HCT116 (cell line): Measurements from ENCODE around the gene ARL6IP6. TPM values are rescaled to one million over a fixed set of nuclear protein-coding genes. Genes with fewer than 3 reads are reported as not detected.

Source experiments
- ATAC-seq: fragments of 200-7000 bp; cut with Tn5 transposase; 2 replicates; pipeline ENCODE4 v1.9.1; 2020; ENCODE audit warnings: mild to moderate bottlenecking, moderate library complexity
- BruUV-seq: library from RNA; stranded (reverse); fragments of 400-500 nt; replicated peaks from 2 replicates; lab custom pipeline; 2021; lab: Mats Ljungman, UMichigan
- CTCF ChIA-PET: fragments of 300-600 bp; sonication (Branson Sonifier 250); formaldehyde crosslinking; loops from one replicate; lab custom pipeline; 2021; ENCODE audit warnings: antibody characterized with exemption; lab: Charles Lee
- POLR2A ChIA-PET: fragments of 300-600, 350-600 bp; sonication (Branson Sonifier 250); formaldehyde crosslinking; loops from one replicate; lab custom pipeline; 2021; ENCODE audit warnings: antibody characterized with exemption; lab: Charles Lee
- RAD21 ChIA-PET, 2 experiments: fragments of 300-600 bp; sonication (Branson Sonifier 250); formaldehyde crosslinking; loops; one replicate each; lab custom pipeline; 2023; ENCODE audit warnings: low total read pairs in 2 of 2; ENCODE audit not compliant: uncharacterized antibody in 2 of 2, unreplicated experiment in 2 of 2, low non-redundant PET in 1 of 2; lab: Charles Lee
- DNase-seq: peaks from one replicate; pipeline ENCODE4 v3.0.0-alpha.2; 2010; ENCODE audit warnings: low read depth, low spot score
- H2AFZ ChIP-seq: fragments of 200-600 bp; shearing (Covaris generic), sonication (generic); 2 replicates; pipeline ENCODE4 v1.6.1; 2017; ENCODE audit warnings: low read depth, mixed run types, mixed read lengths, antibody characterized with exemption, low read length; ENCODE audit not compliant: poor library complexity, severe bottlenecking
- H3K27ac ChIP-seq: 2 replicates; pipeline ENCODE4 v1.5.1; 2012; ENCODE audit warnings: low read depth, low read length
- H3K27me3 ChIP-seq: fragments of 200-600 bp; sonication (generic); 2 replicates; pipeline ENCODE4 v1.6.1; 2016; ENCODE audit warnings: mixed run types, low read length, mixed read lengths; ENCODE audit not compliant: insufficient read depth
- H3K36me3 ChIP-seq, 2 experiments: fragments of 200-500 bp in 1 of 2; fragments of 200-600 bp in 1 of 2; sonication (Bioruptor generic) in 1 of 2; sonication (generic) in 1 of 2; 2 replicates each; pipeline versions ENCODE4 v1.5.1 to v1.6.1; 2014 to 2016; ENCODE audit warnings: low read length in 2 of 2, inconsistent platforms in 1 of 2, mixed read lengths in 1 of 2, mixed run types in 1 of 2; ENCODE audit not compliant: insufficient read depth in 2 of 2, control insufficient read depth in 1 of 2
- H3K4me1 ChIP-seq, 2 experiments: fragments of 200-600 bp in 1 of 2; sonication (generic) in 1 of 2; 2 replicates each; pipeline versions ENCODE4 v1.5.1 to v1.6.1; 2012 to 2017; ENCODE audit warnings: low read length in 2 of 2, inconsistent platforms in 1 of 2, mild to moderate bottlenecking in 1 of 2, mixed read lengths in 1 of 2, mixed run types in 1 of 2, moderate library complexity in 1 of 2; ENCODE audit not compliant: insufficient read depth in 2 of 2, control insufficient read depth in 1 of 2
- H3K4me2 ChIP-seq: fragments of 200-600 bp; sonication (generic); 2 replicates; pipeline ENCODE4 v1.6.1; 2017; ENCODE audit warnings: mixed run types, low read length, mixed read lengths
- H3K4me3 ChIP-seq, 2 experiments: fragments of 200-600 bp in 1 of 2; sonication (generic) in 1 of 2; replicated peaks in 1 of 2; 2 replicates each; pipeline ENCODE4 v1.5.1; 2011 to 2016; ENCODE audit warnings: low read length in 2 of 2, control low read depth in 1 of 2, low read depth in 1 of 2, mild to moderate bottlenecking in 1 of 2, mixed read lengths in 1 of 2, mixed run types in 1 of 2
- H3K79me2 ChIP-seq: fragments of 200-600 bp; sonication (generic); 2 replicates; pipeline ENCODE4 v1.6.1; 2017; ENCODE audit warnings: mild to moderate bottlenecking, mixed run types, low read length, moderate library complexity, mixed read lengths; ENCODE audit not compliant: insufficient read depth
- H3K9ac ChIP-seq: fragments of 200-600 bp; sonication (generic); 2 replicates; pipeline ENCODE4 v1.6.1; 2016; ENCODE audit warnings: low read length, mixed read lengths
- H3K9me2 ChIP-seq: fragments of 200-600 bp; sonication (generic), shearing (Covaris generic); 2 replicates; pipeline ENCODE4 v1.6.1; 2017; ENCODE audit warnings: mixed run types, mild to moderate bottlenecking, moderate library complexity; ENCODE audit not compliant: insufficient read depth
- H3K9me3 ChIP-seq, 2 experiments: fragments of 200-500 bp in 1 of 2; fragments of 200-600 bp in 1 of 2; sonication (Bioruptor generic) in 1 of 2; sonication (generic) in 1 of 2; 2 replicates each; pipeline ENCODE4 v1.6.1; 2014 to 2017; ENCODE audit warnings: low read length in 2 of 2, mixed read lengths in 2 of 2, inconsistent platforms in 1 of 2, low read depth in 1 of 2, mild to moderate bottlenecking in 1 of 2, mixed run types in 1 of 2, moderate library complexity in 1 of 2; ENCODE audit not compliant: control insufficient read depth in 1 of 2, insufficient read depth in 1 of 2
- H4K20me1 ChIP-seq: fragments of 200-600 bp; sonication (generic), shearing (Covaris generic); 2 replicates; pipeline ENCODE4 v1.6.1; 2017; ENCODE audit warnings: mixed run types, mild to moderate bottlenecking, moderate library complexity; ENCODE audit not compliant: insufficient read depth
- ATF3 ChIP-seq: IDR thresholded peaks from 2 replicates; pipeline ENCODE4 v1.6.1; 2012
- CBX3 ChIP-seq: IDR thresholded peaks from 2 replicates; pipeline ENCODE4 v1.6.1; 2012; ENCODE audit warnings: low read depth
- CTCF ChIP-seq, 3 experiments: fragments of 200-600 bp in 1 of 3; sonication (generic) in 1 of 3; IDR thresholded peaks in 2 of 3; conservative IDR thresholded peaks in 1 of 3; 2 replicates each; pipeline ENCODE4 v1.5.1; 2012 to 2017; ENCODE audit warnings: low read depth in 2 of 3, low read length in 2 of 3, antibody characterized with exemption in 1 of 3, borderline replicate concordance in 1 of 3, control low read depth in 1 of 3, mild to moderate bottlenecking in 1 of 3, mixed read lengths in 1 of 3, mixed run types in 1 of 3, moderate library complexity in 1 of 3; ENCODE audit not compliant: insufficient read depth in 1 of 3
- EGR1 ChIP-seq: IDR thresholded peaks from 2 replicates; pipeline ENCODE4 v1.6.1; 2012; ENCODE audit warnings: low read depth
- EZH2 ChIP-seq: fragments of 200-600 bp; sonication (generic); IDR thresholded peaks from 2 replicates; pipeline ENCODE4 v1.6.1; 2017; ENCODE audit warnings: antibody characterized with exemption, mixed run types
- FOSL1 ChIP-seq: IDR thresholded peaks from 2 replicates; pipeline ENCODE4 v1.6.1; 2012; ENCODE audit warnings: low read depth
- MAX ChIP-seq: IDR thresholded peaks from 2 replicates; pipeline ENCODE4 v1.6.1; 2012
- POLR2A ChIP-seq: IDR thresholded peaks from 2 replicates; pipeline ENCODE4 v1.7.0; 2011; ENCODE audit warnings: borderline replicate concordance; ENCODE audit not compliant: insufficient read depth, insufficient read length; ENCODE audit errors: extremely low read depth
- POLR2AphosphoS5 ChIP-seq: IDR thresholded peaks from 2 replicates; pipeline ENCODE4 v1.6.1; 2011; ENCODE audit warnings: mild to moderate bottlenecking, low read depth, low read length, moderate library complexity
- RAD21 ChIP-seq: IDR thresholded peaks from 2 replicates; pipeline ENCODE4 v1.6.1; 2012; ENCODE audit warnings: low read depth, mild to moderate bottlenecking
- SIN3A ChIP-seq: IDR thresholded peaks from 2 replicates; pipeline ENCODE4 v1.6.1; 2012; ENCODE audit warnings: low read depth
- SP1 ChIP-seq: IDR thresholded peaks from 2 replicates; pipeline ENCODE4 v1.6.1; 2012; ENCODE audit warnings: low read depth
- ZFX ChIP-seq: fragments of 450-650 bp; IDR thresholded peaks from 2 replicates; pipeline ENCODE4 v1.6.1; 2017
- ZNF274 ChIP-seq: fragments of 200-500 bp; sonication (Bioruptor generic); IDR thresholded peaks from 2 replicates; pipeline ENCODE4 v1.6.1; 2014; ENCODE audit warnings: mild to moderate bottlenecking, low read depth, low read length, inconsistent platforms
- intact Hi-C: fragments of 100-400 bp; cut with micrococcal nuclease; formaldehyde crosslinking; loops from 2 replicates; pipeline ENCODE4 v1.10.0; 2022
- total RNA-seq: library from RNA; stranded (reverse); gene quantifications from one replicate; pipeline ENCODE4 v1.2.1, GENCODE V29; 2021; ENCODE audit not compliant: unreplicated experiment

Gene ARL6IP6
- total RNA-seq, 1 experiment from 2014 or later = 37.8 TPM

- no peak overlapping the region for H3K4me3 ChIP-seq
Measured at GRCh38 chr2:152715112-152715511, 3.3 kb upstream of the ARL6IP6 start.

More at GRCh38 chr2:152715112-152715511, 3.3 kb upstream of the ARL6IP6 start:
- Histone ChIP-seq H3K9ac (no peak overlapping the region), H4K20me1 (peaks cover 37% of the 10 kb centered on the region), H3K4me2 (peak overlapping the region; percentile 82; the same call in 1 of the 2 replicates), H3K9me3 (no peaks in the 10 kb centered on the region), H3K27ac (no peak overlapping the region), H3K27me3 (no peaks in the 10 kb centered on the region), H3K36me3 (peaks cover 21 to 47% of the 10 kb centered on the region in 2 experiments), H2AFZ (no peak overlapping the region), H3K79me2 (peaks cover 85% of the 10 kb centered on the region), H3K4me1 (peaks cover 3 to 17% of the 10 kb centered on the region in 2 experiments; a peak in 3 of 4 replicates), H3K9me2 (no peaks in the 10 kb centered on the region)
- RAD21 ChIA-PET = no interaction called here
- CTCF ChIA-PET = no interaction called here
- intact Hi-C loops = no loop called here
- TF ChIP-seq SIN3A (no peak), MAX (no peak), RAD21 (no peak), ATF3 (no peak), CTCF (IDR thresholded peaks at IDR 0.05 in 2 of 3, conservative IDR thresholded peaks at IDR 0.05 in 1 of 3; ENCODE audit: borderline replicate concordance in 1 of 3, insufficient read depth in 1 of 3, low read depth in 2 of 3, low read length in 2 of 3) (no peak), SP1 (no peak), EGR1 (no peak), POLR2AphosphoS5 (no peak), ZFX (no peak), ZNF274 (no peak), FOSL1 (no peak), EZH2 (no peak), CBX3 (no peak), POLR2A (no peak)
- no TSS peak for BruUV-seq
- no peak for DNase-seq
- POLR2A ChIA-PET = no interaction called here
- ATAC-seq = no peak
